HG03575 (cell line): ENCODE results near the gene RTF1.
"Not testable (repeated sequence)": the region's sequence is repeated elsewhere in the genome, so short reads cannot be mapped to it uniquely, and the experiment has no call there.

ENCODE experiments used
- ATAC-seq: cut with Tn5 transposase; IDR thresholded peaks from one replicate; pipeline ENCODE4 v1.9.1; 2021; ENCODE audit not compliant: unreplicated experiment, insufficient number of reproducible peaks, low FRiP score; ENCODE audit errors: extremely low read depth

The RTF1 gene

DNA sequence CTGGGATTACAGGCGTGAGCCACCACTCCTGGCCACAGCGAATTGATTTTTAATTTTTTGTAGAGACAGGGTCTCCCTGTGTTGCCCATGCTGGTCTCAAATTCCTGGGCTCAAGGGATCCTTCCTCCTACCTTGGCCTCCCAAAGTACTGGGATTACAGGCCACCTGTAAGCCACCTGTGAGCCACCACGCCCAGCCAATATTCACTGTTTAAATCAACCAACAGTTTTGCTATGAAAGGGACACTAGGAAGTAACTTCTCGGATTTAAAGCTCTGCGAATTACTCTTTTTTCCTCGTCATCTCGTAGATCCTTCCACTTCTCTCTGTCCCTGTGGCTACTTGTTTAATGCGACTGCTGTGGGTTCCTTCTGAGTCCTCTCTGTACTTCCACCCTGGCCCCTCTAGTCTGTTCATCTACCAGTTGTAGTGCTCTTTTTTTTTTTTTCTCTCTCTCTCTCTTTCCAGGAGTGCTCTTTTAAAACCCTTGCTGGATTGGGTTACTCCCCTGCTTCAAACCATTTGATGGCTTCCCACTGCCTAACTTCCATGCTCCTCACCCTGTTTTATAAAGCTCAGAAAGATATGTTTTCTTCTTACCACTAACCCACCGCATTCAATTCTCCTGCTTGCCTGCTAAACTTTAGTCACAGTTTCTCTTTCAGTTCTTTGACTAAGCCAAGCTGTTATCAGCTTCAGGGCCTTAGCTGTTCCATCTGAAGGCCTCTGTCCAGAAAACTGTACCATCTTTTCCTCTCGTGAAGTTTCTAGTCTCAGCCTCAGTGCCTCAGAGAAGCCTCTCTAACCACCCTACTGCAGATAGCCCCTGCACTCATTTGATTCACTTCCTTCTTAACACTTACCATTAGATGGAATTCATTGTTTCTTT, 12.4 kb downstream of the RTF1 start:
- peak; percentile 43 for ATAC-seq

DNA sequence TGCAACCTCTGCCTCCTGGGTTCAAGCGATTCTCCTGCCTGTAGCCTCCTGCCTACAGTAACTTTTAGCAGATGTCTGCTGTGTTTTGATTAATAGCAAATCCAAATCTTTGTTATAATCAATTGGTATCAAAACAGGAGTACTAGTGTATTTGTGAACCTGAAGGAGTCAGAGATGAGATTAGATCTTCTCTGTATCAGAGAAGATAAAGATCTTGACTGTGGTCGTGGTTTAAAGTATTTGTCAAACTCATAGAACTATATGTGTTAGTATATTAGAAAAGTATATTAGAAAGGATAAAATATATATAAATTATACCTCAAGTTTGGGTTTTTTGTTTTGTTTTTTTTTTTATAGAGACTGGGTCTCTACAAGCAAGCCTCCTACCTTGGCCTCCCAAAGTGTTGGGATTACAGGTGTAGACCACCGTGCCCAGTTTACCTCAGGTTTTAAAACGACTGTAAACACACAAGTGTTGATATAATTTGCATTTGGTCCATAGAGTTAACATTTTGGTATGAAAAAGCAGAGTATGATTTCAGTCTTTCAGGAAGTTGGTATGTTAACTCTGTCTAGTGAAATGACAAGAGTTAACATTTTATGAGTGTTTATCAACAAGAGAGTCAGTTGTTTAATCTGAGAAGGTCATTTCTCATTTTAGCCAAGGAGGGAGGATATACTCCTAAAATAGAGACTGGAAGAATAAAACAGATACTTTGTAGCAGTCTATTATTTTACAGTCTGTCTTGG, 18.3 kb downstream of the RTF1 start:
- ATAC-seq, result no peak

DNA sequence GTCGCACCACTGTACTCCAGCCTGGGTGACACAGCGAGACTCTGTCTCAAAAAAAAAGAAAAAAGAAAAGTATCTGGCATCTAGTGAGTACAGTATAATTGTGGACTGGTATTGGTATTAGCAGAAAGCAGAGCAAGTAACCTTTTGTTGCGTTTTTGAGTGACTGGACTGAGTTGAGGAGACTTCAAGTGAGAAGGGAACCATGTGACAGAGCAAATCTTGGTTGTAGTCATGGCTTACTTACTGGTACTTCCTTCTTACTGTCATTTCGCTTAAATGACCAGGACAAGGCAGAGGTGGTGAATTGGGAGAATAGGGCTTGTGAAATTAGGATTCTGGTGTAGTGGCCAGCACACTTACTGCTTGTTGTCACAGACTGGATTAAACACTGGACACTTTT, 20.6 kb downstream of the RTF1 start:
- no peak for ATAC-seq

DNA sequence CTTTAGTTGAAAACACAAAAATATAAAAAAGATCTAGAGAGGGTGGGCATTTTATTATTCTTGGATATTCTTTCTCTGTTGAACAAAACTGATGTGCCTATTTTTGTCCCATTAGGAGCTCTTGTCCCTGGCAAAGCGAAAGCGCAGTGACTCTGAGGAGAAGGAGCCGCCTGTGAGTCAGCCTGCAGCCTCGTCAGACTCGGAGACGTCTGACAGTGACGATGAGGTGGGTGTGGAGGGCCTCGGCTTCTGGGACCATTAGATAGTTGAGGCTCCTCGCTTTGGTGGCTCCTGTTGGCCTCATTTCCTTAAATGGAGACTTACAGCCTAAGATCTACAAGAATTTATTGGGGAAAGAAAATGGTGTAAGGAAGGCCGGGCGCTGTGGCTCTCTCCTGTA, 21.3 kb downstream of the RTF1 start:
- ATAC-seq, result no peak

DNA sequence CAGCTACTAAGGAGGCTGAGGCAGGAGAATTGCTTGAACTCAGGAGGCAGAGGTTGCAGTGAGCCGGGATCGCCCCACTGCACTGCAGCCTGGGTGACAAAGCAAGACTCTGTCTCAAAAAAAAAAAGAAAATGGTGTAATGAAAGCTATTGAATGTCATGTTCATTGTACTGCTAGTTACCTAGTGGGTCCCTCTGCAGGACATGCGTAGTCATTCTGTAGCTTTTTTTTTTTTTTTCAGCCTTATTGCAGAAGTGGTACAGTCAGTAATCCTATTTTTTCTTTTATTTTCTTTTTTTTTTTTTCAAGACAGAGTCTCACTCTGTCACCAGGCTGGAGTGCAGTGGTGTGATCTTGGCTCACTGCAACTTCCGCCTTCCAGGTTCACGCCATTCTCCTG, 21.9 kb downstream of the RTF1 start:
- not testable (repeated sequence) for ATAC-seq

DNA sequence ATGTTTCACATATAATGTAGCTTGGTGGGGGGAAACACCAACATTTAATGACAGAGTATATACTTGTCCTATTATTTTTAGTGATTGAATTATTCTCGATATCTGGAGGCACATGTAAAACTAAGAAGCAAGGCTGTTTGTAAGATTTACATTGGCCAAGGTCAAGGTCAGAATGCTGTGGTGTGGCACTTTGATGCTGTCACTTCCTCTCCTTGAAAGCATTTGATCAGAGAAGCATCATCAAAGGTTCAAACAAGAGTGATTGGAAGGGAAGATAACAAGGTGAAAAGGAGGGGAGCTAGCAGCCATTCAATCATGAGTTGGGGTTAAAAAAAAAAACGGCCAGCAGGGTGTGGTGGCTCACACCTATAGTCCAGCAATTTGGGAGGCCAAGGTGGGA, 26.4 kb downstream of the RTF1 start:
- no peak for ATAC-seq

DNA sequence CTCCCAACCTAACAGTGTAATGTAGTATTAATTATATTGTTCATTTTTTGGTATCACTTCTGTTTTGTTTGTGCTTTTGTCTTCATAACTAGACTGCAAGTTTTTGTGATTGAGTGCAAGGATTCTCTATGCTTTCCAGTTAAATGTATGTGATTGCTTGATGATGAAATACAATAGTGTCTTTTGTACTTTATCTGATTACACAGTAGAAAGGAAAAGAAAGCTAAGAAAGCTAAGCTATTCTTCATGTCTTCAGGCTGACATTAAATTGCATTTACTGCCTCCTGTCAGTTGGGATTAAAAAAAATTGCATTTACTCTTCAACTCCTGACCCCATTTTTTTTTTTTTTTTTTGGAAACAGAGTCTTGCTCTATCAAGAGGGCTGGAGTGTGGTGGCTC, 28.5 kb downstream of the RTF1 start:
- no peak for ATAC-seq

DNA sequence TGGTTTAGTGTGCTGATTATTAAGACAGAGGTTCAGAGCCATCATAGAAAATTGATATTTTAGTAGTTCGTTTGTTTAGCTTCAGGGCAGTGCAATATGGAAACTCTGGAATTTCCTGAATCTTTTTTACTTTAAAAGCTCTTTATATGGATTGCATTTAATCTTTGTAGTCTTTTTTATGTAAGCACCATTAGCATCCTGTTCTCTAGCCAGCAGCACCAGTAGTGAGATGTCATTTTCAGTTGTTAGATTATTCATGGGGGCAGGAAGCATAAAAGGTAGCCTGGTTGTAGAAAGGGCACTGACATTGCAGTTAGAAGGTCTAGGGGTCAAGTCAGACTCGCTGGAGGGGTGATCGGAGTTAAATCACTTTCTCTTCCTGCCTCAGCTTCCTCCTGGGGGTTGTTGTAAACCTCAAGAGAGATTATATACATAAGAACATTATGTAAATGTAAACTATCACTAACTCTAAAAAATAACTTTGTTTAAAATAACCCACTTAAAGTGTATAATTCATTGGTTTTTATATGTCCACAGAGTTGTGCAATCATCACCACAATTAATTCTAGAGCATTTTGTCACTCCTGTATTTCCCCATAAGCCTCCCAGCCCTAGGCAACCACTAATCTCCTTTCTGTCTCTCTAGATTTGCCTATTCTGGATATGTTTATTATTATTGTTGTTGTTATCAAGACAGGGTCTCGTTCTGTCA, 45.3 kb downstream of the RTF1 start:
- ATAC-seq, result no peak

DNA sequence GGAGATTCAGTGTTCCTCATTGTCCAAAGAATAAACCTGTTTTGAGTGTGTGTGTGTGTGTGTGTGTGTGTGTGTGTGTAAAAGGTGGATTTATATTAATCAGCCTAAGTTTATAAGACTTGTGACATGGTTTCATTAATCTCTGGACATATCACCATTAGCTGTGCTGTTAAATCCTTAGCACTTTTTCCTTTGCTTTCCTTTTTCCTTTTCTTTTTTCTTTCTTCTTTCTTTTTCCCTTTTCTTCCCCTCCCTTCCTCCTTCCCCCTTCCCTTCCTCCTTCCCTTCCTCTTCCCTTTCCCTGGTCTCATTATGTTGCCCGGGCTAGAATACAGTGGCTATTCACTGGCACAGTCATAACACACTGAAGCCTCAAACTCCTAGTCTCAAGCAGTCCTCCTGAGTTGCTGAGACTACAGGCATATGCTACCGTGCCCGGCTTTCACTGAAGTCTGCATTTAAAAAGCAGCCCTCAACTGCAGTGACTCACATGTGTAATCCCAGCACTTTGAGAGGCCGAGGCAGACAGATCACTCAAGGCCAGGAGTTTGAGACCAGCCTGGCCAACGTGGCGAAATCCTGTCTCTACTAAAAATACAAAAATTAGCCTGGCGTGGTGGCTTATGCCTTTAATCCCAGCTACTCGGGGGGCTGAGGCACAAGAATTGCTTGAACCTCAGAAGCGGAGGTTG, 48.1 kb downstream of the RTF1 start:
- ATAC-seq, result no peak

DNA sequence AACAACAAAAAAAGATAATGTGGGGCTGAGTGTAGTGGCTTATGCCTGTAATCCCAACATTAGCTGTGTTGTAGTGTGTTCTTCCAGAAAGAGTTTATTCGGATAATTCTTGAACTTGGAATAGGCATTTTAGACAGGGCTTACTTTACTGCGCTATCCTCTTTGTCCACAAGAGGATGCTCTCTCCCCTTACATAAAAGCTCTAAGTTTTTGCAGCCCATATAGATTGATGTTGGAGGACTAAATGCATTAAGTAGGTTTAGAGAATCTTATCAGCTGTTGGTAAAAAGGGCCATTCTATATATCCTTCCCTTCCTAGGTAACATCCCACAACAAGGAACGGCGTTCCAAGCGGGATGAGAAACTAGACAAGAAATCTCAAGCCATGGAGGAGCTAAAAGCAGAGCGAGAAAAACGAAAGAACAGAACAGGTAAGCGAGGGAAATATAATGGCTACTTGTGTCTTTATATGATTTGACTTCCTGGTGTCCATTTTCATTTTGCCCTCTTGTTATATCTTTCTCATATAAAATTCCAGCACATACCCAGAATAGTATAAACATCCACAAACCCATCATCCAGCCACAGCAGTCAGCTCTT, 49.0 kb downstream of the RTF1 start:
- ATAC-seq, result no peak

DNA sequence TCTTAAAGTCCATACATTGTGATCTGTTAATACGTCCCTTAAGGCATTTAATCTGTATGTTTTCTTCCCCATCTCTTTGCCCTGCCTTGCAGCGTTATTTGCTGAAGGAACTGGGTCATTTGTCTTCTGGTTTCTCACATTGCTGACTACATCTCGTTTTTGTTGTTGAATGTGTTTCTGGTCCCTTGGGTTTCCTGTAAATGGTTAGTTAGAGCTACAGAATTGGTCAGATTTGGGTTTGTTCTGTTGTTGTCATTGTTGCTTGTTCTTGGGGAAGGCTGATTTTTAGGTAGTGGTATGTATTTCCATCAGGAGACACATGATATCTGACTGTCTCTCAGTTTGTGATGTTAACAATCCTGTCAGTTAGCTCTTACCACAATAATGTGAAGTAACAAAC, 49.8 kb downstream of the RTF1 start:
- no peak for ATAC-seq

DNA sequence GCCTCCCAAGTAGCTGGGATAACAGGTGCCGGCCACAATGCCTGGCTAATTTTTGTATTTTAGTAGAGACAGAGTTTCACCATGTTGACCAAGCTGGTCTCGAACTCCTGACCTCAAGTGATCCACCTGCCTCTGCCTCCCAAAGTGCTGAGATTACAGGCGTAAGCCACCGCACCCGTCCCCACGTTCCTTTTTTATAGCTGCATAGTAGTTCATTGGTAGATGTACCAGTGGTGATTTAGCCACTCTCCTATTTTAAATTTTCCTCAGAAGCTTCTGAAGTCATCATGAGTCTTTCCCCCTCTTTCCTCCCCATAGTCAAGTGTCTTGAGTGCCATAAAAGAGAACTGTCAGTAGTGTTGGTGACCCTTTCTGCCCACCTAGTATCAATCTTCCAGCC, 52.7 kb downstream of the RTF1 start:
- not testable (repeated sequence) for ATAC-seq

DNA sequence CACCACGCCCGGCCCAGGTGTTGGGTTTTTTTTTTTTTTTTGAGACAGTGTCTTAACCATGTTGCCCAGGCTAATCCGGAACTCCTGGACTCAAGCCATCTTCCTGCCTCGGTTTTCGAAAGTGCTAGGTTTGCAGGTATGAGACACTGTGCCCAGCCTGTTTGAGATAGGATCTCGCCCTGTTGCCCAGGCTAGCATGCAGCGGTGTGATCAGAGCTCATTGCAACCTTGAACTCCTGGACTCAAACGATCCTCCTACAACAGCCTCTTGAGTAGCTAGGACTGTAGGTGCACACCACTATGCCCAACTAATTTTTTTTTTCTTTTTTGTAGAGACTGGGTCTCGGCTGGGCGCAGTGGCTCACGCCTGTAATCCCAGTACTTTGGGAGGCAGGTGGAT, 56.5 kb downstream of the RTF1 start:
- no peak for ATAC-seq

DNA sequence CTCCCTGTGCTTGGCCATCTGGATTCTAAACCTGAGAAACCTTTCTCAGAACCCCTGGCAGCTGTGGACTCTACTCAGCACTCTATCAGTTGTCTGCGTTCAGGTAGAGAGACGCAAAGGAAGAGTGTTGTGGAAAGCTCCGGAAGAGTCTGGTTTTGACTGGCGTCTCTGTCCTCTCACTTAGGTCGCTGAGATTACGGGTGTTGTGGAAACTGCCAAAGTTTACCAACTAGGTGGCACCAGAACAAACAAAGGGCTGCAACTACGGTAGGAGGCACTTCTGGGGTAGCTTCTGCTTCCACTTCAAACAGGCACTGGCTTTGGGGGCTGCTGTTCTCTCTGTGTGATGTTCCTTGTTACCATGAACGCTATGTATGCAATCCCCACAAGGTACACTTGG, 57.5 kb downstream of the RTF1 start:
- ATAC-seq, result no peak

DNA sequence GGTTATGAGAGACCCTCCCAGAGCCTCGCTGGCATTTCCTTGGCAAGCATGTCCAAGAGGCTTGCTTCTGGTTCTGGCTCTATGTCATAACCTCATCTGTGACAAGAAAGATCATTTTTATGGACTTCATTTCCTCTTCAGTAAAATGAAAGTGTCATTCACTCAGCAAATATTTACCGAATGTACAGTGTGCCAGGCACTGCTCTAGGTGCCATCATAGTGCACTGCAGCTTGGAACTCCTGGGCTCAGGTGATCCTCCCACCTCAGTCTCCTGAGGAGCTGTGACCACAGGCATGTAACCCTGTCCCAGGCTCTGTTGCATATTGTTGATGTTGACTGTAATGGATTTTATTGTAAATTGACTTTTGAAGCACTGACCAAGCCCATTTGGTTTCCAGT, 58.0 kb downstream of the RTF1 start:
- no peak for ATAC-seq

DNA sequence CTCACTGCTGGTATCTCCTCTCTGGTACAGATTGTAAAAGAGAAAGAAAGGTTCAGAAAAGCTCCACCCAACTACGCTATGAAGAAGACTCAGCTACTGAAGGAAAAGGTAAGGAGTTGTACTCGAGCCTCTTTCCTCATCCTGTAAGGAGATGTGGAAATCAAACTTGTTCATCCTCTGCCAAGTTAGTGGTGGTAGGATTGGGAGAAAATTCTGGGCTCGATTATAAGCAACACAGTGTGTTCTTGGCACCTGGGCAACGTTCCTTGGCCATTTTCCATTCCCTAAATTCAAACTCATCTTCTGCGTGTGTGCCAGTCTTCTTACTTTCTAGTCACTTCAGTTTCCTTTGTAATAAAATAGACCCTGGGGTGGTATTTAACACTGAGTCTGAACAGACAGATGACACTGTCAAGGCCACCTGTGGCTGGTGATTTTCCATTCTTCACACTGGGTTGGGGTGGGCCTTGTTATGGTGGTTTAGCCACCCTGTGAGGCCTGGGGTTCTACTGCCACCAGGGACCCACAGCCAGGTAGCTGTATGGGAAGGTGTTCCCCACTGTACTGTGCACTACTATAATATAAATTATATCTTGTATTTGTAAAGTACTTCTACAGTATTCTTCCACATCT, 59.6 kb downstream of the RTF1 start:
- ATAC-seq, result no peak

DNA sequence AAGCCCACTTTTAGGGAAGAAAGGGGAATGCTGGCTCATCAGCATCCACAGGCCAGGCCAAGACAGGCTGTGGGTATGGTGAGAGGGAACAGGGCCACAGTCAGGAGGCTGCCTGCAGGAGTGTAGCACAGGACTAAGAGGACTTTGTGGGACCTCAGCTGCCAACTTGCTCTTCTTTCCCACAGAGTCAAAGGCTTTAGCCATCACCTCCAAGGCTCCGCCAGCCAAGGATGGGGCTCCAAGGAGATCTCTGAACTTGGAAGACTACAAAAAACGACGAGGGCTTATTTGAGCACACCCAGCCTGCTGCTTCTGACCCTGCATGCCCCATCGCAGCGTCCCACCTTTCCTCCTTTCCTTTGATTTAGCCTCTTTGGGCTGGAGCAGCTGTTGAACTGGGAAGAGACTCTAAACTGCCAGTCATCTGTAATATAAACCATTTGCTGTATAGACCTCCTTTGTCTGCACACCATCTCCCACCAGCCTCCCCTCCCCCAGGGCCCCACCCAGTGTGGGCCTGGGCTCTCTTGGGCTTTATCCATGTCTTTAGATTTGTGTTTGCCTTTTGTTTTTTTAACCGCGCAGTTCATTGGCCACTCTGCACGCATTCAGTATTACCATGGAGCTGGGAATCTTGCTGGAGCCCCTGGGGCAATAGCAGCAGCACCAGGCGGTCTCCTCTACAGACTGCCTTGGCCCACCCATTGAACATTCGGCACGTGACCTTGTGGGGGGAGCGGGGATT, 63.7 kb downstream of the RTF1 start:
- no peak for ATAC-seq
